ENCODE measurements around the gene CLDN3.

CLDN3 gene

DNA sequence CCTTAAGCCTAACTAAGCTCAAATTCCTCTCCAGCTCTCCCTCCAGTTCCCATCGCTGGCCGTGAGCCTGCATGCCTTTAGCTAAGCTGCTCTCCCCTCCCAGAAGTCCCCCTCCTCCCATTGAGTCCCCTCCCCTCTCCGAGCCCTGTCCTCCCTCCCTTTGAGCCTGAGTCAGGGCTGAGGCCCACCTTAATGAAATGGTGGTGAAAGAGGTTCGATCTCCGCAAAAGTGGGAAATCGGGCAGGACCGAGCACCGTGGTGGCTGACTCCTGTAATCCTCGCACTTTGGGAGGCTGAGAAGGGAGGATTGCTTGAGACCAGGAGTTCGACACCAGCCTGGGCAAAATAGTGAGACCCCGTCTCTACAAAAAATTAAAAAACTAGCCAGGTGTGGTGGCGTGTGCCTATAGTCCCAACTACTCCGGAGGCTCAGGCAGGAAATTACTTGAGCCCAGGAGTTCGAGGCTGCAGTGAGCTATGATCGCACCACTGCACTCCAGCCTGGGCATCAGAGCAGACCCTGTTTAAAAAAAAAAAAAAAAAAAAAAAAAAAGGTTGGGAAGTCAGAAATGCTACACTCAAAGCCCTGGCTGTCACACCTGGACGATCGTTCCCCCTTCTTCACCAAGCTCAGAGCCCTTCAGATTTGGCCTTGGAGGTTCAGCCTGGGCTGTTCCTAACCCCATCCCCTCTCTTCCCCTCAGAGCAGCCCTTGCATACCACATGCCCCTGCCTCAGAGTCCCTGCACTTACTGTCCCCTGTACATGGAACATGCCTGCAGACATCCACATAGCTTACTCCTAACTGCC, 995 bp upstream of the CLDN3 start:
- no peak for DNase-seq

- no peak for DNase-seq
Measured at GRCh38 chr7:73769481-73770001, 529 bp downstream of the CLDN3 start.

DNA sequence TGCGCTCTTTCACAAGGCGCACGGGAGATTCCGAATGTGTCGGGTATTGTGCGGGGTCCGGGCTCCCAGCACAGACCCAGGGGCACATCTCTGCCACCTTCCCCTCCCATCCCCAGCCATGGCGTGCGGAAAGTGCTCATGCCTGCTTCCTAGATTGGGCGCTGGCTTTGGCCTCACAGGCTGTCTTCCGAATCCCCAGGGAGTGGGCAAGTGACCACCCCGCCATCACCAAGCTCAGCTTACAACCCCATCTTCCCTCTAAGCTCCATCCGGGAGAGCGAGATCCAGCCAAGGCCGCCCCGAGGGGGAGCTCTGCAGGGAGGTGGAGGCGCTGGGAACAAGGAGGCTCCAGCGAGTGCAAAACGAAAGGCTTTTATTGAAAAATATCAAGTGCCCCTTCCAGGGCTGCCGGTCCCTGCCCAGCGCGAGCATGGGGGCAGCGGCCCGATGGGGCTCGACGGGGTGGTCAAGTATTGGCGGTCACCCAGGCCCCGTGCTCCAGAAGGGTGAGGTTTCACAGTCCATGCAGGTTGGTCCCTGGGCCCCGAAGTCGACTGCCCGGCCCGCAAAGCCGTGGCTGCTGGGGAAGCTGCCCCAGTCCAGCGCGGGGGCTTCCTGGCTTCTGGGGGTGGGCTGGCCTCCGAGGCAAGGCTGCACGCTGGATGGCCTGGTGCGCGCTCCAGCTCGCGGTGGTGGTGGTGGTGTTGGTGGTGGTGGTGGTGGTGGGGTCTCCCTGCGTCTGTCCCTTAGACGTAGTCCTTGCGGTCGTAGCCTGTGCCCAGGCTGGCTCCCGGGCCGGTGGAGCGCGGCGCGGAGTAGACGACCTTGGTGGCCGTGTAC, 1.2 kb downstream of the CLDN3 start:
- DNase-seq = peak; percentile 14

- DNase-seq = no peak
Measured at GRCh38 chr7:73766556-73767229, 3.4 kb downstream of the CLDN3 start.

GRCh38 chr7:73762659-73762999, 7.4 kb downstream of the CLDN3 start:
- DNase-seq = no peak

- DNase-seq = no peak
Measured at GRCh38 chr7:73761854-73762658, 8.0 kb downstream of the CLDN3 start.

- DNase-seq = peak; percentile 48
Measured at GRCh38 chr7:73758581-73759138, 11.4 kb downstream of the CLDN3 start.

DNA sequence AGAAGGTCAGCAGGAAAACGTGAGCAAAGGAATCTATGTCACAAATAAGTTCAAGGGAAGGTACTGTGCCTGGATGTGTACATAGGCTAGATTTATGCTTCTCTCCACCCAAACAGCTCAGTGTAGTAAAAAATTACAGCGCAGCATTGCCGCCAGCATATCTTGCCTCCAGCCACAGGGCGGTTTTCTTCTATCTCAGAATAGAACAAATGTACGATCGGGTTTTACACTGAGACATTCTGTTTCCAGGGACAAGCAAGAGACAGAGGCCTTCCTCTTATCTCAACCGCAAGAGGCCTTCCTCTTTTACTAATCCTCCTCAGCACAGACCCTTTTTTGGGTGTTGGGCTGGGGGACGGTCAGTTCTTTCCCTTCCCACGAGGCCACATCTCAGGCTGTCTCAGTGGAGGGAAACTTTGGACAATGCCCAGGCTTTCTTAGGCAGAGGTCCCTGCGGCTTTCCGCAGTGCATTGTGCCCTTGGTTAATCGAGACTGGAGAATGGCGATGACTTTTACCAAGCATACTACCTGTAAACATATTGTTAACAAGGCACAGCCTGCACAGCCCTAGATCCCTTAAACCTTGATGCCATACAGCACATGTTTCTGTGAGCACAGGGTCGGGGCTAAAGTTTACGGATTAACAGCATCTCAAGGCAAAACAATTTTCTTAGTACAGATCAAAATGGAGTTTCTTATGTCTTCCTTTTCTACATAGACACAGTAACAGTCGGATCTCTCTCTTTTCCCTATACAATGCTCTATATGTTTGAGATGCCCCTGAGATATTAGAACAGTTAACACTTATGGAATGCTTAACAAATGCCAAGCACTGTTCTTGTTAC, 19.9 kb downstream of the CLDN3 start:
- DNase-seq = no peak

DNA sequence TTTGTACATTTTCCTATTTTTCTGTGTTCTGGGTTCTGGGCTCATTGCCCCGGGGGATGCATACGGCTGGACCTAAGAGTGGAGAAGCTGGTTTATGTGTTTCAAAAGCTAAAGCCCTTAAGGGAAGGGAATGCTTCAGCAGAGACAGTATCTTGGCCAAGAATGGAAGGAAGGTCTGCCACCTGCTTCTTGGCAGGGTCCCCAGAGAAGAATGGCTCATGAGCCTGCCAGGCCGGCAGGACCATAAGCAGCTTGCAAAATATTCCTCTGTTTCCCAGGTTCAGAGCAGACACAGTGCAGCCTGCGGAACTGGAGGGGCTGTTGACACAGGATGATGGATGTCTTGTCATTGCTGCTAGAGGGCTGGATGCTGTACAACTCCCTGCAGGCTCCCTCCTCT, 23.7 kb downstream of the CLDN3 start:
- DNase-seq = no peak

- DNase-seq = peak; percentile 98
Measured at GRCh38 chr7:73742753-73743641, 27.1 kb downstream of the CLDN3 start.

DNA sequence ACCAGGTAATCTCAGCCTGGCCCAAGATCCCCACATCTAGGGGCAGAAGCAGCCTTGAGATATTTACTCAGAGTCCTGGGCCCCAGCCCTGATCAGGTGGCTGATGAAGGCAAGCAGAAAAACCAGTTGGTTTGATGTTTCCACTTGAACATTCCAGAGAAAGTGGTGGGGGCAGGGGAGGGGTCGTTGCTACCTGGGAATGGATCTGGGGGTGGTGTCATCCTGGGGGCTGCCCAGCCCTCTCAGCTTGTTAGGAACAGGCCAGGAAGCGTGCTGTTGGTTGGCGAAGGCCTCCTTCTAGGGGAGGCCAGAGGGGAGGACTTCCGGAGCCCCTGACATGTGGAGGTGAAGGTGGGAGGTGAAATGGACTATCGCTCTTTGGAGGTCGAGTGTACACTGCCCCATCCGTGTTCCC, 27.7 kb downstream of the CLDN3 start:
- peak; percentile 76 for DNase-seq

GRCh38 chr7:73741600-73741999, 28.5 kb downstream of the CLDN3 start:
- peak; percentile 81 for DNase-seq

- DNase-seq = peak; percentile 34
Measured at GRCh38 chr7:73740771-73741170, 29.3 kb downstream of the CLDN3 start.

GRCh38 chr7:73740212-73740611, 29.9 kb downstream of the CLDN3 start:
- no peak for DNase-seq

GRCh38 chr7:73739387-73739767, 30.7 kb downstream of the CLDN3 start:
- no peak for DNase-seq

DNA sequence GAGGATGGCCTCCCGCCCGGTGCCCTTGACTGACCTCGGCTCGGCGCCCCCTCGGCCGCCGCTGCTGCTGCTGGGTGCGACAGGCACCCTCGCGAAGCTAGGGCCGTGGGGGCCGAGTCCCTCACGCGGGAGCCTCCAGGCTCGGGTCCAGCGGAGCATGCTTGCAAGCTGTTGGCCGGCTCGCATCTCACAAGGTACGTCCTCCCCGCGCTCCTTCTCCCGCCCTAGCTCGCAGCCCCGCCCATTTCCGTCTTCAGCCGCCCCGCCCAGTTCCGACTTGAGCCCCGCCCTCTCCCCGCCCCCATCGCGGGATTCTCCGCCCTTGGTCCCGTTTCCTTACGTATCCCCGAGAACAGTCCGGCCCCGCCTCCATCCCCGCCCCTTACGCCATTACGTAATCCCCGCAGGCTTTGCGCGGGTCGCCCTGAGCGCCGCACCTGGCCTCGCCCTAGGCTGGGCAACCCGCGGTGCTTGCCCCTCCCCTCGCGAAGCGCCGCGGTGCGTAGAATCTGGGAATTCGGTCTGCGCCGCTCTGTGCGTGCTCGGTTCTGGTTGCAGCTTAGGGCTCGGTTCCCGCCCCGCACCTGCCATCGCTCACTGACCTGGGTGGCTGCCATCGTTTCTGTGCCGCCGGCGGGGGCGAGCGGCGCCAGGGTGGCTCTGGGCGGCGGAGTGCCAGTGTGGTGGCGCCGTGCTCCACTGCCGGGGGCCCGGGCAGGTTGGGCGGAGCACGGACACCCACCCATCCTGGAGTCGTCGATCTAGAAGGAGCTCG, 31.3 kb downstream of the CLDN3 start, which contains the start of gene ABHD11:
Gene ABHD11, minus strand, starts transcription at position 191 of the 775 bp plus-strand sequence. Its CDS starts 32 bp downstream, at position 159.
- DNase-seq = peak; percentile 94

GRCh38 chr7:73738220-73738611, 31.9 kb downstream of the CLDN3 start:
- DNase-seq = no peak

- DNase-seq = no peak
Measured at GRCh38 chr7:73737491-73738219, 32.4 kb downstream of the CLDN3 start.

All from DMS153 (cell line).